GM12873 (cell line): ENCODE results near the gene MPI.

ENCODE experiments used
- TF ChIP-seq, protein P1 (sequence below): IDR thresholded peaks from 2 replicates; pipeline ENCODE4 v1.5.1; 2012; ENCODE audit warnings: low read depth, mild to moderate bottlenecking, moderate library complexity, low read length, control low read depth; ENCODE audit not compliant: insufficient read depth; ENCODE audit errors: missing control alignments

MPI gene

DNA sequence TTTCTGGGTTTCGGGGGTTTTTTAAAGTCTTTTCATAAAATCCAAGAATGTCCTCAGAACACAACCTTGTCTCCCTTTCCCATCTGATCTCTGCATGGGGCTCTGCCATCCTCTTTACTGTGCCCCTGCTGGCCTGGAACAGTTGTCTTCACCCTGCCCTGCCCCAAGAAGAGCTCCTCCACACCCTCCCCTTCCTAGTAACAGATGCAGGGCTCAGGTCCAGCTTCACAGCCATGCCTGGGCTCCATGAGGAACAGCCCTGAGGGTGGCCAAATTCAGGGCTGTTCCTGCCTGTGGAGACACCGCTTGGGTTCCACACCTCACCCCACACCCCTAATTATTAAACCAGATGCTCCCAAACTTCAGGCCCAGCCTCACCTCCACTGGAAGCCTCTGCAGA is 34.0 kb upstream of the MPI start:
- TF ChIP-seq, protein P1, sequence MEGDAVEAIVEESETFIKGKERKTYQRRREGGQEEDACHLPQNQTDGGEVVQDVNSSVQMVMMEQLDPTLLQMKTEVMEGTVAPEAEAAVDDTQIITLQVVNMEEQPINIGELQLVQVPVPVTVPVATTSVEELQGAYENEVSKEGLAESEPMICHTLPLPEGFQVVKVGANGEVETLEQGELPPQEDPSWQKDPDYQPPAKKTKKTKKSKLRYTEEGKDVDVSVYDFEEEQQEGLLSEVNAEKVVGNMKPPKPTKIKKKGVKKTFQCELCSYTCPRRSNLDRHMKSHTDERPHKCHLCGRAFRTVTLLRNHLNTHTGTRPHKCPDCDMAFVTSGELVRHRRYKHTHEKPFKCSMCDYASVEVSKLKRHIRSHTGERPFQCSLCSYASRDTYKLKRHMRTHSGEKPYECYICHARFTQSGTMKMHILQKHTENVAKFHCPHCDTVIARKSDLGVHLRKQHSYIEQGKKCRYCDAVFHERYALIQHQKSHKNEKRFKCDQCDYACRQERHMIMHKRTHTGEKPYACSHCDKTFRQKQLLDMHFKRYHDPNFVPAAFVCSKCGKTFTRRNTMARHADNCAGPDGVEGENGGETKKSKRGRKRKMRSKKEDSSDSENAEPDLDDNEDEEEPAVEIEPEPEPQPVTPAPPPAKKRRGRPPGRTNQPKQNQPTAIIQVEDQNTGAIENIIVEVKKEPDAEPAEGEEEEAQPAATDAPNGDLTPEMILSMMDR: no peak

DNA sequence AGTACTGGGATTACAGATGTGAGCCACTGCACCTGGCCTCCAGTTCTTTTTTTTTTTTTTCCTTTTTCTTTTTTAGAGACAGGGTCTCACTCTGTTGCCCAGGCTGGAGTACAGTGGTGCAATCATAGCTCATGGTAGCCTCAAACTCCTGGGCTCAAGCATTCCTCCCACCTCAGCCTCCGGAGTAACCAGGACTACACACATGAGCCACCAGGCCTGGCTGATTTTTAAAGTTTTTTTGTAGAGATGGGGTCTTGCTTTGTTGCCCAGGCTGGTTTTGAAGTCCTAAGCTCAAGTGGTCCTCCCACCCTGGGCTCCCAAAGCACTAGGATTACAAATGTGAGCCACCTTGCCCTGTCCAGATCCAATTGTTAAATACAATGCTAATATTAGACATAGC is 33.3 kb upstream of the MPI start:
- TF ChIP-seq, protein P1: no peak

DNA sequence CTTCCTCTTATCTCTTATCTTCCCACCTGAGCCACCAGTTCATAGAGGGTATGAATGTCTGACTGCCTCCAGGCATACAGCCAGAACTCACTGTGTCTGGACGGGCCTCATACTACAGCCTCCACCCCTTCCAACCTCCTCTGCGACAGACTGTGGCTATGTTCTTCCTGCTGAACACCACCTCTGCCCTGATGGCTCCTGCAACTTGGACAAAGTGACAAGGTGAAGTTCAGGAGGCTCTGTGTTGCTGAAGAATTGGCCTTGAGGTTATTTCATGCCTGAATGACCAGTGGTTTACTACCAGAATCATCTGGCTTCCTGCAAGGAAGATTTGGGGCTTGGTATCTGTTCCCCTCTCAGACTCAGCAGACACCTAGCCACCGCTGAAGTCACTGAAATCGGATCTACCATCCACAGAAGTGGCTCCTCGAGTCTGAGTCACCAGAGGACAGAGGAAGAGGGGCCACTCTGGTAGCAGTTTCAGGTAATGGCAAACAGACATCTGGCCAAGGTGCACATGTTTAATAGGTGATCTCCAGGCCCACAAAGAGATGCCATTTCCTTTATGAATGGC is 32.7 kb upstream of the MPI start:
- TF ChIP-seq, protein P1: no peak

DNA sequence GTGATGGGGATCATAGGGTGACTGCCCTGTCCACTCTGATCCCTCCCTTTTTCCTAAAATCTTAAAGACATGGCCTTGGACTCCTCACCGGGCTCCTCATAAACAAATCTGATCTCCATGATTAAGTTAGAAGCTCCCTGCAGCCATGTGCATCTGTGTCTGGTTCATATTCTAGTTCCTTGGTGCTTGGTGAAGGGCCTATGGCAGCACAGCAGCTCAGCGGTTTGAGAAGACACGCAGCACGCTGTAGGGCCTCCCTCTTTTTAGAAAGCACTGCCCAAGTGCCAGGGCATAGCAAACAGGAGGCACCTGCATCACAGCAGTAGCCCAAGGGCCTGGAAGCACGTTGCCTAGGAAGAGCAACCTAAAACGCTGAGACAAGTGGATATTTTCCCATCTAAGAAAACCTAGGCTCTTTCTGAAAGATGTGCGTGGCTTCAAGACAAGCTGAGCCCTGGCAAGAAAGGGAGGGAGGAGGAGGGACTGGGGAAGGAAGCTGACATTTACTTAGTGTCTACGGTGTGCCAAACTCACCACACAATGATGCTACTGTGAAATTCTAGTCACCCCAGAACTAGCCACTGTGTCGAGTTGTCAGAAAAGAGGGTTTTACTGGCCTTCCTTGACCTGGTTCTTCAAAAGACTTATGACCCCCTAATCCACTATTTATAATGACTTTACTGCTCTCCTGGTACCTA is 32.0 kb upstream of the MPI start:
- TF ChIP-seq, protein P1: no peak

DNA sequence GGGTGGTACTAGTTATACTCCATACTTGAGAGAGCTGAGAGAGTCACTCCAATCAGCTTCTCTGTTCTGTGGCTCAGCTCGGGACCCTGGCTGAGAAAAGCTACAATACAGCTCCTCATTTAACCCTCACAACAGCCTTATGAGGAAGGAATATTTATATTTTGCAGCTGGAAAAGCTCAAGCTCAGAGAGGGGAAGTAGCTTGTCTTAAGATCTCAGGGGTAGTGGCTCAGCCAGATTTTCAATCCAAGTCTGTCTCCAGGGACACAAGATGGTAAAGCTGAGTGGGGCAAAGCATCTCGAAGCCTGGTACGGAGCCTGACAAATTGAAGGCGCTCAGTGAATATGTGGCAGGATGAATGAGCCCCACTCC is 31.5 kb upstream of the MPI start:
- TF ChIP-seq, protein P1: no peak

DNA sequence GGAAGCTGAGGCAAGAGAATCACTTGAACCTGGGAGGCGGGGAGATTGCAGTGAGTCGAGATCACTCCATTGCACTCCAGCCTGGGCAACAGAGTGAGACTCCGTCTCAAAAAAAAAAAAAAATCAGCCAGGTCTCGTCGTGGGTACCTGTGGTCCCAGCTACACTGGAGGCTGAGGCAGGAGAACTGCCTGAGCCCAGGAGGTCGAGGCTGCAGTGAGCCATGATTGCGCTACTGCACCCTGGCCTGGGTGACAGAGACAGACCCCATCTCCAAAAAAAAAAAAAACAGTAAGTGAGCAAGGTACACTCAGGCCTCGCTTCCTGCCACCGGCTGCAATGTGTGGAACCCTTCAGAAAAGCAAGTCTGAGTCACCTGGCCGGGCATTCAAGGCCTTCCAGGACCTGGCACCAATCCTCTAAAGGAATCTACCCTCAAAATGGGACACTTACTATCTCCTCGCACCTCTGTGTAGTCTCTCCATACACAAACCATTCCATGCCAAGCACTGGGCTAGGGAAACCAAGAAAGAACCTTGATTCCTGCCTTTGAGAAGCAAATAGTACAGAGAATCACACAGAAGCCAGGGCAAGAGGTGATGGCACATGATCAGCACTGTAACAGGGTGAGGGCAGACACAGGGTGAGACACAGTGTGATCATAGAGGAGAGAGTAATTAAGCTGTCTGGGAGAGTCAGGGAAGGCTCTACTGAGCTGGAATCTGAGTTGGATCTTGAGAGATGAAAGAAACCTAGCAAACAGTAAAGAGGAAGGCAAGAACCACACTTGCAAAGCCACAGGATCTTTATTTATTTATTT is 26.4 kb upstream of the MPI start:
- TF ChIP-seq, protein P1: no peak

DNA sequence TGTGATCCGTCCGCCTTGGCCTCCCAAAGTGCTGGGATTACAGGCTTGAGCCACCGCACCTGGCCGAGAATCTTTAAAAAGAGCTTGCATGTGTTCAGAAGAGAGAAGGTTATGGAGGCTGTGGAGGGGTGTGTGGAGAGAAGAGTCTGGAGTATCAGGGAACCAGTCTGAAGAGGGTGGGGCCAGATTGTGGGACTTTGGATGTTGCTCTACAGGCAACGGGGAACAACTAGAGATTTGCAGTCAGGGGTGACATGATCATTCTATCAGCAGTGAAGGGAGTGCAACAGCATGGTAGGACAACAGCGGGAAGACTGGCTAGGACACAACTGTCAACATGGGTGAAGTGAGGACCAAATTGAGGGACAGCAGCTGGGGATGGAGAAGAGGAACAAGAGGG is 25.5 kb upstream of the MPI start:
- TF ChIP-seq, protein P1: no peak
